IPS DF 6.9 (cell line): Measurements from ENCODE around the gene RAB30.

Experiments
- DNase-seq: peaks from one replicate; pipeline ENCODE4 v3.0.0-alpha.2; 2013; ENCODE audit warnings: low read depth, low spot score
- H3K27ac ChIP-seq: one replicate; pipeline ENCODE4 v1.5.1; 2013; ENCODE audit warnings: low read length, control low read depth
- H3K27me3 ChIP-seq: 2 replicates; pipeline ENCODE4 v1.6.1; 2013; ENCODE audit warnings: mild to moderate bottlenecking, low read length; ENCODE audit not compliant: control insufficient read depth, insufficient read depth
- H3K36me3 ChIP-seq: 2 replicates; pipeline ENCODE4 v1.6.1; 2013; ENCODE audit warnings: low read length; ENCODE audit not compliant: control insufficient read depth, insufficient read depth
- H3K4me1 ChIP-seq: 2 replicates; pipeline ENCODE4 v1.6.1; 2013; ENCODE audit warnings: low read length; ENCODE audit not compliant: control insufficient read depth, insufficient read depth
- H3K4me3 ChIP-seq: 2 replicates; pipeline ENCODE4 v1.5.1; 2013; ENCODE audit warnings: mild to moderate bottlenecking, low read length
- H3K9me3 ChIP-seq: 2 replicates; pipeline ENCODE4 v1.6.1; 2013; ENCODE audit warnings: low read length, inconsistent platforms; ENCODE audit not compliant: control insufficient read depth, insufficient read depth
- WGBS: extraction: QIAGEN DNeasy Blood & Tissue Kit; methylation state at CpG from one replicate; pipeline ENCODE4 v1.1.7; 2013; ENCODE audit warnings: mixed read lengths, missing lambda C conversion rate; ENCODE audit not compliant: insufficient read length, insufficient coverage; 5-methylcytosine and 5-hydroxymethylcytosine counted together

The RAB30 gene

GRCh38 chr11:82987997-82988396 is 83.7 kb downstream of the RAB30 start:
- no CpG with 5 or more reads among the region's 2 CpGs for WGBS
- Histone ChIP-seq H3K36me3 (no peaks in the 10 kb centered on the region), H3K27ac (no peak overlapping the region), H3K27me3 (no peaks in the 10 kb centered on the region), H3K4me1 (no peaks in the 10 kb centered on the region), H3K4me3 (no peak overlapping the region), H3K9me3 (no peaks in the 10 kb centered on the region; the same call in 1 of the 2 replicates)
- DNase-seq: no peak

GRCh38 chr11:82986446-82986845 is 85.3 kb downstream of the RAB30 start:
- no peaks in the 10 kb centered on the region; the same call in 1 of the 2 replicates for H3K9me3 ChIP-seq
- no peaks in the 10 kb centered on the region for H3K36me3 ChIP-seq
- no peak overlapping the region for H3K27ac ChIP-seq
- no peak overlapping the region for H3K4me3 ChIP-seq
- H3K4me1 ChIP-seq: no peaks in the 10 kb centered on the region; the same call in 1 of the 2 replicates
- DNase-seq: no peak
- no peaks in the 10 kb centered on the region for H3K27me3 ChIP-seq
- no CpG with 5 or more reads among the region's 3 CpGs for WGBS

- Histone ChIP-seq H3K27me3 (no peaks in the 10 kb centered on the region), H3K9me3 (no peaks in the 10 kb centered on the region), H3K4me1 (no peaks in the 10 kb centered on the region; the same call in 1 of the 2 replicates), H3K36me3 (no peaks in the 10 kb centered on the region), H3K4me3 (no peak overlapping the region), H3K27ac (no peak overlapping the region)
- DNase-seq: no peak
- no CpG with 5 or more reads among the region's 6 CpGs for WGBS
Measured at GRCh38 chr11:82981852-82982251, 89.8 kb downstream of the RAB30 start.

- Histone ChIP-seq H3K4me1 (no peaks in the 10 kb centered on the region; the same call in 1 of the 2 replicates), H3K4me3 (no peak overlapping the region), H3K27me3 (no peaks in the 10 kb centered on the region), H3K27ac (no peak overlapping the region), H3K36me3 (no peaks in the 10 kb centered on the region), H3K9me3 (no peaks in the 10 kb centered on the region)
- no peak for DNase-seq
- WGBS: no CpG with 5 or more reads among the region's 4 CpGs
Measured at GRCh38 chr11:82980947-82981346, 90.8 kb downstream of the RAB30 start.

- Histone ChIP-seq H3K9me3 (no peaks in the 10 kb centered on the region), H3K4me3 (no peak overlapping the region), H3K27ac (no peak overlapping the region), H3K4me1 (no peaks in the 10 kb centered on the region; the same call in 1 of the 2 replicates), H3K27me3 (no peaks in the 10 kb centered on the region), H3K36me3 (no peaks in the 10 kb centered on the region)
- no peak for DNase-seq
Measured at GRCh38 chr11:82980292-82980691, 91.4 kb downstream of the RAB30 start.

- no peaks in the 10 kb centered on the region; the same call in 1 of the 2 replicates for H3K4me1 ChIP-seq
- H3K27ac ChIP-seq: no peak overlapping the region
- H3K9me3 ChIP-seq: no peaks in the 10 kb centered on the region
- H3K36me3 ChIP-seq: no peaks in the 10 kb centered on the region
- H3K4me3 ChIP-seq: no peak overlapping the region
- DNase-seq: no peak
- no peaks in the 10 kb centered on the region for H3K27me3 ChIP-seq
Measured at GRCh38 chr11:82979824-82980223, 91.9 kb downstream of the RAB30 start.

- no peaks in the 10 kb centered on the region for H3K27me3 ChIP-seq
- DNase-seq: no peak
- no peak overlapping the region for H3K4me3 ChIP-seq
- H3K4me1 ChIP-seq: no peaks in the 10 kb centered on the region; the same call in 1 of the 2 replicates
- H3K27ac ChIP-seq: no peak overlapping the region
- no peaks in the 10 kb centered on the region for H3K36me3 ChIP-seq
- no peaks in the 10 kb centered on the region for H3K9me3 ChIP-seq
- 100% methylated on average over 3 of the region's 6 CpGs for WGBS
Measured at GRCh38 chr11:82978422-82979099, 93.1 kb downstream of the RAB30 start.

GRCh38 chr11:82976786-82977185 is 94.9 kb downstream of the RAB30 start:
- H3K4me1 ChIP-seq: no peaks in the 10 kb centered on the region; the same call in 1 of the 2 replicates
- no peak overlapping the region for H3K4me3 ChIP-seq
- no peak overlapping the region for H3K27ac ChIP-seq
- no peaks in the 10 kb centered on the region for H3K36me3 ChIP-seq
- H3K27me3 ChIP-seq: no peaks in the 10 kb centered on the region
- no peaks in the 10 kb centered on the region for H3K9me3 ChIP-seq
- no peak for DNase-seq

- no peak overlapping the region for H3K27ac ChIP-seq
Measured at GRCh38 chr11:82975882-82976281, 95.8 kb downstream of the RAB30 start.

GRCh38 chr11:82974851-82975250 is 96.8 kb downstream of the RAB30 start:
- Histone ChIP-seq H3K4me3 (no peak overlapping the region), H3K27me3 (no peaks in the 10 kb centered on the region), H3K4me1 (no peaks in the 10 kb centered on the region), H3K36me3 (no peaks in the 10 kb centered on the region), H3K9me3 (no peaks in the 10 kb centered on the region), H3K27ac (no peak overlapping the region)
- no CpG with 5 or more reads among the region's 2 CpGs for WGBS
- no peak for DNase-seq

More at GRCh38 chr11:82975882-82976281, 95.8 kb downstream of the RAB30 start:
- no peaks in the 10 kb centered on the region for H3K36me3 ChIP-seq
- H3K4me3 ChIP-seq: no peak overlapping the region
- no peaks in the 10 kb centered on the region for H3K4me1 ChIP-seq
- no peaks in the 10 kb centered on the region for H3K27me3 ChIP-seq
- DNase-seq: no peak
- H3K9me3 ChIP-seq: no peaks in the 10 kb centered on the region

- Histone ChIP-seq H3K4me1 (no peaks in the 10 kb centered on the region), H3K4me3 (no peak overlapping the region), H3K36me3 (no peaks in the 10 kb centered on the region), H3K9me3 (no peaks in the 10 kb centered on the region), H3K27ac (no peak overlapping the region), H3K27me3 (no peaks in the 10 kb centered on the region)
- no peak for DNase-seq
- WGBS: no CpG with 5 or more reads among the region's 2 CpGs
Measured at GRCh38 chr11:82974135-82974534, 97.6 kb downstream of the RAB30 start.
